ENCODE results near the gene TASL.
"Not testable (repeated sequence)": the region's sequence is repeated elsewhere in the genome, so short reads cannot be mapped to it uniquely, and the experiment has no call there.

The TASL gene

GRCh38 chrX:30615229-30615628 lies 37.7 kb upstream of the TASL start:
- no peak overlapping the region for H3K4me3 ChIP-seq (ENCODE audit: low read depth, low read length)
- no peak for DNase-seq (ENCODE audit: low read depth, low spot score)
- in situ Hi-C loops (cut with HindIII; ENCODE audit: low sequenced_read_pairs), result no loop called here
- no peak for TF ChIP-seq CTCF (IDR thresholded peaks at IDR 0.05; ENCODE audit: low read depth, low read length)

GRCh38 chrX:30613721-30614120 lies 36.2 kb upstream of the TASL start:
- no peak for TF ChIP-seq CTCF (IDR thresholded peaks at IDR 0.05; ENCODE audit: low read depth, low read length)
- no peak for DNase-seq (ENCODE audit: low read depth, low spot score)
- H3K4me3 ChIP-seq (ENCODE audit: low read depth, low read length), result no peak overlapping the region
- in situ Hi-C loops (cut with HindIII; ENCODE audit: low sequenced_read_pairs), result no loop called here

- in situ Hi-C loops (cut with HindIII; ENCODE audit: low sequenced_read_pairs), result no loop called here
- DNase-seq (ENCODE audit: low read depth, low spot score), result no peak
- no peak overlapping the region for H3K4me3 ChIP-seq (ENCODE audit: low read depth, low read length)
- no peak for TF ChIP-seq CTCF (IDR thresholded peaks at IDR 0.05; ENCODE audit: low read depth, low read length)
These were observed 34.7 kb upstream of the TASL start for GRCh38 chrX:30612250-30612655.

- in situ Hi-C loops (cut with HindIII; ENCODE audit: low sequenced_read_pairs), result no loop called here
- DNase-seq (ENCODE audit: low read depth, low spot score), result no peak
- no peak for TF ChIP-seq CTCF (IDR thresholded peaks at IDR 0.05; ENCODE audit: low read depth, low read length)
- no peak overlapping the region for H3K4me3 ChIP-seq (ENCODE audit: low read depth, low read length)
These were observed 32.5 kb upstream of the TASL start for GRCh38 chrX:30610026-30610425.

GRCh38 chrX:30607155-30607554 lies 29.6 kb upstream of the TASL start:
- H3K4me3 ChIP-seq (ENCODE audit: low read depth, low read length), result no peak overlapping the region
- in situ Hi-C loops (cut with HindIII; ENCODE audit: low sequenced_read_pairs), result no loop called here
- no peak for TF ChIP-seq CTCF (IDR thresholded peaks at IDR 0.05; ENCODE audit: low read depth, low read length)
- no peak for DNase-seq (ENCODE audit: low read depth, low spot score)

GRCh38 chrX:30600269-30601176 lies 23.0 kb upstream of the TASL start:
- DNase-seq (ENCODE audit: low read depth, low spot score); H3K4me3 ChIP-seq (ENCODE audit: low read depth, low read length); in situ Hi-C loops (cut with HindIII; ENCODE audit: low sequenced_read_pairs): not testable (repeated sequence)

- in situ Hi-C loops (cut with HindIII; ENCODE audit: low sequenced_read_pairs), result no loop called here
- no peak overlapping the region for H3K4me3 ChIP-seq (ENCODE audit: low read depth, low read length)
- DNase-seq (ENCODE audit: low read depth, low spot score), result no peak
- TF ChIP-seq CTCF (IDR thresholded peaks at IDR 0.05; ENCODE audit: low read depth, low read length), result no peak
These were observed 19.8 kb upstream of the TASL start for GRCh38 chrX:30597216-30598012.
